Natural killer cell treated with Interleukin-12 subunit alpha and Interleukin-12 subunit beta and Interleukin-15 and Interleukin-18, amount 100 ng/mL, for 72 hours (primary cell): ENCODE data around the gene AGBL1. TPM values are rescaled to one million over a fixed set of nuclear protein-coding genes. Genes with fewer than 3 reads are reported as not detected.

Experiments used
- ATAC-seq, 2 donors: fragments of 150-1000 bp; cut with Tn5 transposase in 1 of 2; sonication (Bioruptor Pico), chemical (Tn5 transposase) in 1 of 2; 2 replicates each; pipeline ENCODE4 v1.10.0; 2021
- DNase-seq: peaks from one replicate; pipeline ENCODE4 v3.0.0; 2022; ENCODE audit warnings: low spot score
- H3K27ac Mint-ChIP-seq, 2 donors: 1 replicate in 1 of 2; 2 replicates in 1 of 2; pipeline ENCODE4 v1.8.0; 2022; ENCODE audit warnings: mixed read lengths in 2 of 2, mild to moderate bottlenecking in 1 of 2, moderate library complexity in 1 of 2
- H3K27me3 Mint-ChIP-seq, 2 donors: 1 replicate in 1 of 2; 2 replicates in 1 of 2; pipeline ENCODE4 v1.8.0; 2022; ENCODE audit warnings: mixed read lengths in 2 of 2
- H3K36me3 Mint-ChIP-seq: one replicate; pipeline ENCODE4 v1.8.0; 2022; ENCODE audit warnings: mixed read lengths
- H3K4me1 Mint-ChIP-seq, 2 donors: 1 replicate in 1 of 2; 2 replicates in 1 of 2; pipeline ENCODE4 v1.8.0; 2022; ENCODE audit warnings: low read depth in 2 of 2, mixed read lengths in 2 of 2, mild to moderate bottlenecking in 1 of 2
- H3K4me3 Mint-ChIP-seq: one replicate; pipeline ENCODE4 v1.8.0; 2022; ENCODE audit warnings: mixed read lengths
- H3K9me3 Mint-ChIP-seq: 2 replicates; pipeline ENCODE4 v1.8.0; 2022; ENCODE audit warnings: mixed read lengths
- total RNA-seq, 2 donors: library from RNA; stranded (reverse); gene quantifications; one replicate each; pipeline ENCODE4 v1.2.3, GENCODE V29; 2022

The AGBL1 gene
- total RNA-seq = not detected

DNA sequence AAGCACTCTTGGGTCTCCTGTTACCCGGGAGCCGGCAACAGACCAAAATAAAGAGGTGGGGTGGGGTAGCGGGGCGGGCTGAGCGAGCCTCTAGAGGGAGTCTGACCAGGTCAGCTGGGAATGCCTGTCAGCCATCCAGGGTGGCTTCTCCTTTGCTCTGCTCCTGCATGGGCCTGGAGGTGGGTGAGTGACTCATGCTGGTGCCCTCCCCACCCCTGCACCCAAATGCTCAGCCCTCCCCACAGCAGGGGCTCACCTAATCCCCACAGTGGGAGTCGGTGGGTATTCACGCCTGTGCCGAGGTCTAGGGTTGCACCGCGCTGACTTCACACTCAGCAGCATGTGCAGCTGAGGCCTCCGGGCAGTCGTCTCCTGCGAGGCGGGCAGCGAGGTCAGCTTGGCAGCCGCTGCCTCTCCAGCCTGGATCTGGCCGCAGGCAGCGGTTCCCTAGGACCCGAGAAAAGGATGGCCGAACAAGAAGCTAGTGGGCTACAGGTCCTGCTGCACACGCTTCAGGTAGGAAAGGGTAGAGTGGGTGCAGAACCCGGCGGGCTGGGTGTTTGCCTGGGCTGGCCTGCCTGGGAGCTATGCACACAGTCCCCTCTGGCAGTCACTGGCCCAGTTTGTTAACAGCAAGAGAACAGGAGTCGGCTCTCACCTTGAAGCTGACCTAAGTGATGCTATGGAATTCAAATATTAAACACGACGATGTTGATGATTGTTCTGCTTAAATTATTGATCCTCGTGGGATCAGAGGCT lies at the start of gene AGBL1:
AGBL1 (plus strand) TSS at position 364 of the 759 bp plus-strand sequence.
- H3K36me3 Mint-ChIP-seq = no peaks in the 10 kb centered on the region
- no peak within 1 kb of the TSS for H3K27ac Mint-ChIP-seq
- peaks cover 7 to 18% of the 10 kb centered on the region in 2 donors for H3K27me3 Mint-ChIP-seq
- no peak within 1 kb of the TSS for H3K4me3 Mint-ChIP-seq
- H3K4me1 Mint-ChIP-seq = no peaks in the 10 kb centered on the region
- H3K9me3 Mint-ChIP-seq = no peaks in the 10 kb centered on the region
- DNase-seq (no peak), ATAC-seq (no peak)

GRCh38 chr15:86034904-86035303 lies 44.8 kb upstream of the AGBL1 start:
- Mint-ChIP-seq H3K4me1 (no peaks in the 10 kb centered on the region), H3K4me3 (no peak overlapping the region), H3K9me3 (no peaks in the 10 kb centered on the region), H3K27me3 (peaks cover 9 to 13% of the 10 kb centered on the region in 2 donors), H3K27ac (no peak overlapping the region), H3K36me3 (no peaks in the 10 kb centered on the region)
- ATAC-seq (no peak), DNase-seq (no peak)

- H3K4me1 Mint-ChIP-seq = no peaks in the 10 kb centered on the region
- peaks cover 13% of the 10 kb centered on the region in 2 donors for H3K27me3 Mint-ChIP-seq
- no peaks in the 10 kb centered on the region for H3K9me3 Mint-ChIP-seq
- H3K27ac Mint-ChIP-seq = no peak overlapping the region
- no peaks in the 10 kb centered on the region for H3K36me3 Mint-ChIP-seq
- DNase-seq (no peak), ATAC-seq (no peak)
- no peak overlapping the region for H3K4me3 Mint-ChIP-seq
These were observed 43.4 kb upstream of the AGBL1 start for GRCh38 chr15:86036243-86036642.

DNA sequence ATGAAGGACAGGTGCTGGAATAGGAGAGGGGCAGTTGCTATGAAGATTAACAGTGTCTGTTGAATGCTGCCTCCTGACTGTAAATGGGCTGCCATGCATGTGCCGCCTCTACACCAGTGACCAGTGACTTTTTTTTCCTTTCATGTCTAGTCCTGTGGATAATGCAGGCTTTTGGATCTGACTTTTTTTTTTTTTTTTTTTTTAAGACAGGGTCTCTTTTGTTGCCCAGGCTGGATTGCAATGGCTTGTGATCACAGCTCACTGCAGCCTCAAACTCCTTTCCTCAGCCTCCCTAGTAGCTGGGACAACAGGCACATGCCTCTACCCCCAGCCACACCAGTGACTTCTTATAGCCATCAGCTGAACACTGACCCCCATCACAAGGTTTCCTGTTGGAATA lies 41.2 kb upstream of the AGBL1 start:
- H3K36me3 Mint-ChIP-seq = no peaks in the 10 kb centered on the region
- ATAC-seq (no peak), DNase-seq (no peak)
- H3K27ac Mint-ChIP-seq = no peak overlapping the region
- no peaks in the 10 kb centered on the region for H3K4me1 Mint-ChIP-seq
- H3K9me3 Mint-ChIP-seq = no peaks in the 10 kb centered on the region
- H3K27me3 Mint-ChIP-seq = peaks cover 13 to 19% of the 10 kb centered on the region in 2 donors
- no peak overlapping the region for H3K4me3 Mint-ChIP-seq

DNA sequence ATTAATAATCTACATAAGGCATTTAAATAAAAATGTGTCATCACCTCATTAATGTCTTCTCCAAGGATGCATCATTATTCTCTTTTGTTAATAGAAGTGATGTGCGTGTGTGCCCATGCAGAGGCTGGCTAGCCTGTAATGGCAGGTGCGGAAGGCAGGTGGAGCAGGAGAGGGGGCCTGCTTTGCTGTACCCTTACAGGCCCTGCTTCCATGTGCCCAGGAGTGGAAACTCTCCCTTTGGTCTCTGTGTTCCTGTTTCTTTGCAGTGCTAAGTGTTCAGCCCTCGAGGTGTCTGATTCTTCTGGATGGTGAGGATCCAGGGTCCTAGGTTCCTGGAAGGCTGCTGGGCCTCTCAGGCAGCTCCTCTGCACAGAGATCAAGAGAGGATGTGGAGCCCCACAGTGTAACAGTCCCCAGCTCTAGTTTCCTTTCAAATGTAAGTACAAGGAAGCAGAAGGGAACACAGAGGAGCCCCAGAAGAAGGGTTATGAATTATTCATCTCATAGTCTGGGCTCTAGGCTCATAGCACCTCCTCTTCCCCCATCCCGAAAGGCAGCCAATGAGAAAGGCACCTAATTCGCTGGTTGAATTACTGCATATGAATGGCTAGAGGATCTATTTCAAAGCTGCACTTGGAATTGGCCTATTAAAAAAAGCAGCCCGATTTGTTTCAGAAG lies 39.2 kb upstream of the AGBL1 start:
- Mint-ChIP-seq H3K4me1 (no peaks in the 10 kb centered on the region), H3K9me3 (no peaks in the 10 kb centered on the region), H3K36me3 (no peaks in the 10 kb centered on the region), H3K4me3 (no peak overlapping the region), H3K27me3 (peaks cover 20 to 21% of the 10 kb centered on the region in 2 donors), H3K27ac (no peak overlapping the region)
- no peak for DNase-seq
- no peak for ATAC-seq

GRCh38 chr15:86041399-86041798 lies 38.3 kb upstream of the AGBL1 start:
- H3K9me3 Mint-ChIP-seq = no peaks in the 10 kb centered on the region
- H3K4me1 Mint-ChIP-seq = no peaks in the 10 kb centered on the region
- peaks cover 19 to 26% of the 10 kb centered on the region in 2 donors for H3K27me3 Mint-ChIP-seq
- DNase-seq = no peak
- no peak overlapping the region for H3K27ac Mint-ChIP-seq
- H3K4me3 Mint-ChIP-seq = no peak overlapping the region
- no peak for ATAC-seq
- no peaks in the 10 kb centered on the region for H3K36me3 Mint-ChIP-seq

- Mint-ChIP-seq H3K4me1 (no peaks in the 10 kb centered on the region), H3K9me3 (no peaks in the 10 kb centered on the region), H3K27me3 (peaks cover 22 to 33% of the 10 kb centered on the region in 2 donors), H3K4me3 (no peak overlapping the region), H3K36me3 (no peaks in the 10 kb centered on the region), H3K27ac (no peak overlapping the region)
- ATAC-seq (no peak), DNase-seq (no peak)
These were observed 37.4 kb upstream of the AGBL1 start for GRCh38 chr15:86042226-86042625.

GRCh38 chr15:86044981-86045380 lies 34.7 kb upstream of the AGBL1 start:
- no peaks in the 10 kb centered on the region for H3K36me3 Mint-ChIP-seq
- H3K9me3 Mint-ChIP-seq = no peaks in the 10 kb centered on the region
- no peak for DNase-seq
- ATAC-seq = no peak
- no peaks in the 10 kb centered on the region for H3K4me1 Mint-ChIP-seq
- H3K4me3 Mint-ChIP-seq = no peak overlapping the region
- H3K27ac Mint-ChIP-seq = no peak overlapping the region
- H3K27me3 Mint-ChIP-seq = peaks cover 16 to 23% of the 10 kb centered on the region in 2 donors

DNA sequence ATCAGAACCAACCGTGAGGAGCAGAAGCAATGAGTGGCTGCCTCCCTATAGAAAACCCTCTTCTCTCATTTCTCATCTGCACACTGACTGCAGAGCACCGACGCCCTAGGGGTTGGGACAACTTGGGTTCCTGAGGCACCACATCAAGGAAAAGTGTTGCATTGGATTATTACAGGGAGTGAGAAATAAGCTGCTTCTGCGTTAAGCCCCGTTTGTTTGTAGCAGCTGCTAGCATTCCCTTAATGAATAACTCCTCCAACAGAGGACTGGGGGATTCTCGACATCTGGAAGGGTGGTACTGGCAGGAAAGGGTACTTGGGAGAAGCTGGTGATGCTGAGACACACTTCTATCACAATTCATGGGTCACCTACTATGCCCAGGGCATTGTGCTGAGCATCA lies 25.3 kb upstream of the AGBL1 start:
- DNase-seq (no peak), ATAC-seq (no peak)
- no peaks in the 10 kb centered on the region for H3K36me3 Mint-ChIP-seq
- H3K9me3 Mint-ChIP-seq = no peaks in the 10 kb centered on the region
- no peak overlapping the region for H3K27ac Mint-ChIP-seq
- H3K4me1 Mint-ChIP-seq = no peaks in the 10 kb centered on the region
- peaks cover 9 to 12% of the 10 kb centered on the region in 2 donors for H3K27me3 Mint-ChIP-seq
- H3K4me3 Mint-ChIP-seq = no peak overlapping the region

DNA sequence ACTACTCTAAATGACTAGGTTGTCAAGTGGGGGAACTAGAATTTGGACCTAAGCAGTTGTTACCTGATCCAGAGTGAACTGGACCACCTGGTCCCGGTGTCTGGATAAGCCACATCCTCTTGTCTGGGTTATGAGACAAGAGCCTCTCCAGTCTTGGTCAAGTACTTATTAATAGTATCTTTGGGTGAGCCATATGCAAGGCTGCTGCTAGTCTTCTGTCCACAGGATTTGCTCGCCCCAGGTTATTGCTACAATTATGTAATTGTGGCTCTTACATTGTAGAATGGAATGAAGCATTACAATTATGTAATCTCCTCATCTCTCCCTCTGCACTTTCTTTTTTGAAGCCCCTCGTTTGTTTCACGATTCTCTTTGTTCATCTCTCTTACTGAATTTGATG lies 24.0 kb upstream of the AGBL1 start:
- no peak overlapping the region for H3K27ac Mint-ChIP-seq
- ATAC-seq (peak in 1 of 2 donors; percentile 49), DNase-seq (no peak)
- H3K27me3 Mint-ChIP-seq = peaks cover 6 to 20% of the 10 kb centered on the region in 2 donors
- no peak overlapping the region for H3K4me3 Mint-ChIP-seq
- no peaks in the 10 kb centered on the region for H3K4me1 Mint-ChIP-seq
- H3K9me3 Mint-ChIP-seq = no peaks in the 10 kb centered on the region
- no peaks in the 10 kb centered on the region for H3K36me3 Mint-ChIP-seq

GRCh38 chr15:86059851-86060250 lies 19.8 kb upstream of the AGBL1 start:
- Mint-ChIP-seq H3K27me3 (peaks cover 7 to 37% of the 10 kb centered on the region in 2 donors), H3K4me1 (no peaks in the 10 kb centered on the region), H3K9me3 (no peaks in the 10 kb centered on the region), H3K36me3 (no peaks in the 10 kb centered on the region), H3K4me3 (no peak overlapping the region), H3K27ac (no peak overlapping the region)
- DNase-seq (no peak), ATAC-seq (no peak)

- Mint-ChIP-seq H3K4me3 (no peak overlapping the region), H3K27me3 (peaks cover 7 to 37% of the 10 kb centered on the region in 2 donors), H3K36me3 (no peaks in the 10 kb centered on the region), H3K9me3 (no peaks in the 10 kb centered on the region), H3K27ac (no peak overlapping the region), H3K4me1 (no peaks in the 10 kb centered on the region)
- ATAC-seq (no peak), DNase-seq (no peak)
These were observed 19.0 kb upstream of the AGBL1 start for GRCh38 chr15:86060674-86061073.

DNA sequence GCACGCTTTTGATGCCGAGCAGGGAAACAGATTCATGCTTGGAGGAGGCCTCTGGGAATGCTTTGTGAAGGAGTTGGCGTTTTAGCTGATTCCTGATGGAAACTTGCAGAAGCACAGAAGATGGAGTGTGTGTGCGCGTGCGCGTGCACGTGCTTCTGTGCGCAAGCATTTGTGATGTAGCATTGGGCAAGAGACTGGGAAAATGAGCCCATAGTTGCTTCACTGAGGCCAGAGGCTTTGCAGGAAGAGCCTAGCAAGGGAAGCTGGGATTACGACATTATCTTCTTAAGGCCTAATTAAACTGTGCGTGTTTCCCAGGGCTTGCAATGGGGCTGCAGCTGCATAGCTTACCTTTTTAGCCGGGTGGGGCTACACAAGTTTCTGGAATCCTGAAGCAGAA lies 18.1 kb upstream of the AGBL1 start:
- no peaks in the 10 kb centered on the region for H3K9me3 Mint-ChIP-seq
- no peaks in the 10 kb centered on the region for H3K4me1 Mint-ChIP-seq
- no peak for DNase-seq
- no peak overlapping the region for H3K4me3 Mint-ChIP-seq
- no peaks in the 10 kb centered on the region for H3K36me3 Mint-ChIP-seq
- H3K27me3 Mint-ChIP-seq = peaks cover 4 to 37% of the 10 kb centered on the region in 2 donors
- H3K27ac Mint-ChIP-seq = no peak overlapping the region
- no peak for ATAC-seq

- ATAC-seq (no peak), DNase-seq (no peak)
- Mint-ChIP-seq H3K27me3 (peaks cover 7 to 40% of the 10 kb centered on the region in 2 donors), H3K36me3 (peaks cover 6% of the 10 kb centered on the region), H3K27ac (no peak overlapping the region), H3K4me1 (no peaks in the 10 kb centered on the region), H3K9me3 (peaks cover 6% of the 10 kb centered on the region), H3K4me3 (no peak overlapping the region)
These were observed 16.9 kb upstream of the AGBL1 start for GRCh38 chr15:86062646-86063243.
